Astrocyte of the cerebellum (primary cell): ENCODE measurements around the gene FRMD4A.

Experiments
- DNase-seq: peaks from one replicate; pipeline ENCODE4 v3.0.0-alpha.2; 2011; ENCODE audit warnings: low read depth
- H3K4me3 ChIP-seq: 2 replicates; pipeline ENCODE4 v1.5.1; 2011; ENCODE audit warnings: mild to moderate bottlenecking, low read depth, low read length, moderate library complexity
- CTCF ChIP-seq: IDR thresholded peaks from 2 replicates; pipeline ENCODE4 v1.5.1; 2012; ENCODE audit warnings: low read length, low read depth, moderate library complexity, mild to moderate bottlenecking; ENCODE audit errors: missing control alignments
- in situ Hi-C: cut with HindIII; loops from 2 replicates; pipeline ENCODE4 v1.10.0; 2017; ENCODE audit warnings: low sequenced_read_pairs

FRMD4A gene

GRCh38 chr10:13808556-13809391 is 522.0 kb downstream of the FRMD4A start:
- in situ Hi-C loops: loop anchor here (10.0 kb wide), 1 partner anchor 266 kb away; no protein-coding TSS in a partner anchor
- H3K4me3 ChIP-seq: no peak overlapping the region
- DNase-seq: peak; percentile 16
- no peak for TF ChIP-seq CTCF

- in situ Hi-C loops: loop anchor here (10.0 kb wide), 1 partner anchor 268 kb away; no protein-coding TSS in a partner anchor
- H3K4me3 ChIP-seq: no peak overlapping the region
- no peak for TF ChIP-seq CTCF
- DNase-seq: no peak
Measured at GRCh38 chr10:13806419-13806818, 524.3 kb downstream of the FRMD4A start.

- no peak overlapping the region for H3K4me3 ChIP-seq
- TF ChIP-seq CTCF: no peak
- in situ Hi-C loops: loop anchor here (10.0 kb wide), 1 partner anchor 271 kb away; no protein-coding TSS in a partner anchor
- no peak for DNase-seq
Measured at GRCh38 chr10:13803566-13804554, 526.9 kb downstream of the FRMD4A start.

- DNase-seq: no peak
- in situ Hi-C loops: loop anchor here (10.0 kb wide), 1 partner anchor 273 kb away; no protein-coding TSS in a partner anchor
- no peak for TF ChIP-seq CTCF
- H3K4me3 ChIP-seq: no peak overlapping the region
Measured at GRCh38 chr10:13801907-13802288, 528.8 kb downstream of the FRMD4A start.

GRCh38 chr10:13801156-13801906 is 529.4 kb downstream of the FRMD4A start:
- no peak for TF ChIP-seq CTCF
- DNase-seq: no peak
- in situ Hi-C loops: loop anchor here (10.0 kb wide), 1 partner anchor 273 kb away; no protein-coding TSS in a partner anchor
- H3K4me3 ChIP-seq: no peak overlapping the region
